Common myeloid progenitor, CD34-positive (primary cell): Measurements from ENCODE around the gene SLC6A11.

ENCODE experiments used
- CTCF ChIA-PET: fragments of 350-600 bp; sonication (Branson Sonifier 250); formaldehyde crosslinking; loops from one replicate; lab custom pipeline; 2021; ENCODE audit warnings: antibody characterized with exemption; lab: Charles Lee
- POLR2A ChIA-PET: fragments of 350-600 bp; sonication (Branson Sonifier 250); formaldehyde crosslinking; loops from one replicate; lab custom pipeline; 2021; ENCODE audit warnings: antibody characterized with exemption; lab: Charles Lee
- DNase-seq, 3 donors: peaks; one replicate each; pipeline versions ENCODE4 v3.0.0 to v3.0.0-alpha.2; 2013
- H3K27ac ChIP-seq, 2 experiments: 1 replicate in 1 of 2; 2 replicates in 1 of 2; pipeline ENCODE4 v1.7.0; 2013; ENCODE audit warnings: inconsistent platforms in 2 of 2, low read length in 2 of 2, mild to moderate bottlenecking in 2 of 2, low read depth in 1 of 2, moderate library complexity in 1 of 2; ENCODE audit not compliant: severe bottlenecking in 2 of 2, insufficient read depth in 1 of 2, poor library complexity in 1 of 2
- H3K27me3 ChIP-seq, 5 experiments: replicated peaks in 2 of 5; 1 replicate in 3 of 5; 2 replicates in 2 of 5; pipeline versions ENCODE4 v1.6.1 to v1.7.0; 2013; ENCODE audit warnings: low read length in 4 of 5, mild to moderate bottlenecking in 2 of 5, moderate library complexity in 2 of 5, inconsistent platforms in 1 of 5; ENCODE audit not compliant: insufficient read depth in 5 of 5, control insufficient read depth in 4 of 5
- H3K36me3 ChIP-seq, 4 experiments: 1 replicate in 2 of 4; 2 replicates in 2 of 4; pipeline versions ENCODE4 v1.6.1 to v1.7.0; 2013; ENCODE audit warnings: low read length in 3 of 4, control low read depth in 1 of 4, mild to moderate bottlenecking in 1 of 4; ENCODE audit not compliant: control insufficient read depth in 4 of 4, insufficient read depth in 4 of 4
- H3K4me1 ChIP-seq, 4 experiments: 1 replicate in 3 of 4; 2 replicates in 1 of 4; pipeline versions ENCODE4 v1.6.1 to v1.7.1; 2013; ENCODE audit warnings: low read length in 3 of 4, mild to moderate bottlenecking in 3 of 4, control low read depth in 1 of 4, inconsistent platforms in 1 of 4, moderate library complexity in 1 of 4; ENCODE audit not compliant: control insufficient read depth in 4 of 4, insufficient read depth in 4 of 4; ENCODE audit errors: control extremely low read depth in 1 of 4
- H3K4me3 ChIP-seq, 7 experiments: 1 replicate in 4 of 7; 2 replicates in 3 of 7; pipeline versions ENCODE4 v1.5.1 to v1.7.0; 2013; ENCODE audit warnings: mild to moderate bottlenecking in 7 of 7, low read length in 6 of 7, moderate library complexity in 6 of 7, inconsistent platforms in 2 of 7, low read depth in 2 of 7, control low read depth in 1 of 7; ENCODE audit not compliant: insufficient read depth in 4 of 7, control insufficient read depth in 1 of 7; ENCODE audit errors: extremely low read depth in 1 of 7
- H3K9me3 ChIP-seq, 5 experiments: 1 replicate in 4 of 5; 2 replicates in 1 of 5; pipeline versions ENCODE4 v1.6.1 to v1.7.1; 2013; ENCODE audit warnings: low read length in 4 of 5, mild to moderate bottlenecking in 2 of 5, inconsistent platforms in 1 of 5, low read depth in 1 of 5, moderate library complexity in 1 of 5; ENCODE audit not compliant: control insufficient read depth in 4 of 5, insufficient read depth in 2 of 5; ENCODE audit errors: control extremely low read depth in 1 of 5
- WGBS: methylation state at CpG from one replicate; pipeline ENCODE4 v1.1.5; 2013; ENCODE audit not compliant: insufficient coverage; 5-methylcytosine and 5-hydroxymethylcytosine counted together

The SLC6A11 gene

DNA sequence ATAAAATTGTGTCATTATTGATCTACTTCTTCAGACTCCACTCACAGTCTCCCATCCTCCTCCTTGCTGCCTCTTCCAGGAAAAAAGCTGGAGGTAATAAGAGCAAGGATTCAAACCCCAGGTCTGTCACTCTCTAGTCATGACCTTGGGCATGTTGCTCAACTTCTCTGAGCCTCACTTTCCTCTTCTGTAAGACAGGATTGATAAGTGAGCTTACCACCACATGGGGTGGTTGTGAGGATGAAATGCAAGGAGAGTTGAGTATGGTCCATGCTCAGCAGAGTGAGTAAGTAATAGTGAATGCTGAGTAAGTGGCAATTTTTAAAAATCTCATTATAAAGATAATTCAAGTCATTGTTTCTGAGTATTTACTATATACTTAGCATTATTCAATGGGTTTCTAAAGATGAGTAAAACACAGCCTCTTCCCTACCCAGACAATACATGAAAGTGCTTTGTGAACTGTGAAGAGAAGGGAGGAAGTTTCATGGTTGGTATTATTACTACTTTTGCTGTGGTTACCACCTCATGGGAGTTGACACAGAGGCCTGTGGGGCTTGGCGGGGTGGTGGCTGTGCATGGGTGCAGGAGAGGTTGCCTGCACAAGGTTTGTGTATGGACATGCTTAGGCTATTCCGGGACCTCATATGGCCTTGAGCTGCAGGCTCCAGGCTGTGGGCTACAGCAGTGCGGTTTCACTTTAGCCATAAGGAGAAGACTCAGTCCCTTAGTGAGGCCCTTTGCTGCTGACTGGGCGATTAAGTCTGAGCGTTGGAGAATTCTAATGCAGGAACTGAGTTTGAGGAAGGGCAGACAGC lies 30.0 kb downstream of the SLC6A11 start:
- Histone ChIP-seq H3K4me1 (peaks cover 0 to 18% (median 12%) of the 10 kb centered on the region in 4 experiments), H3K27me3 (no peaks in the 10 kb centered on the region), H3K9me3 (no peaks in the 10 kb centered on the region), H3K4me3 (no peak overlapping the region), H3K27ac (no peak overlapping the region), H3K36me3 (no peaks in the 10 kb centered on the region)
- ChIA-PET POLR2A (interaction anchor here (0.5 kb wide), 1 partner anchor 444 kb away, joined by 4 read pairs; no protein-coding TSS in a partner anchor), CTCF (interaction anchor here (1.1 to 2.4 kb wide), 2 partner anchors 11 to 107 kb away, joined by 3 to 12 read pairs; no protein-coding TSS in a partner anchor)
- peak in 2 of 3 donors; percentile 8 to 19 for DNase-seq
- WGBS, result 88% methylated on average over 5 of the region's 5 CpGs

DNA sequence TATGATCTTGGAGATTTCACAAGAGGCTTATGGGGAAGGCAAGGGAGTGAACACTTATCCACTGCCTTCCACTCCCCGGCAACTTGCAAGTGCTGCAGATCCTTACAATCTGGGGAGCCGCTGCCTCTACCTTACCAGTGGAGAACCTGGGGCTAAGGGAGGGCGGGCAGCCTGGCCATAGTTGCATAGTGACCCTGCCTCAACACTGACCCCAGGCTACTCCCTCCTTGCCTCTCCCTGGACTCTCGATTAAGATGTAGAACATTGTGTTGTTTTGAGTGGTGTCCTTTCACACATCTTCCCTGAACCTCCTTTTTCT lies 30.6 kb downstream of the SLC6A11 start:
- ChIA-PET CTCF (interaction anchor here (1.1 kb wide), 1 partner anchor 107 kb away, joined by 3 read pairs; no protein-coding TSS in a partner anchor), POLR2A (no interaction called here)
- no peak for DNase-seq
- Histone ChIP-seq H3K27ac (no peak overlapping the region), H3K4me1 (peaks cover 0 to 18% (median 12%) of the 10 kb centered on the region in 4 experiments), H3K9me3 (no peaks in the 10 kb centered on the region), H3K27me3 (no peaks in the 10 kb centered on the region), H3K36me3 (no peaks in the 10 kb centered on the region), H3K4me3 (no peak overlapping the region)
- 100% methylated on average over 1 of the region's 4 CpGs for WGBS

DNA sequence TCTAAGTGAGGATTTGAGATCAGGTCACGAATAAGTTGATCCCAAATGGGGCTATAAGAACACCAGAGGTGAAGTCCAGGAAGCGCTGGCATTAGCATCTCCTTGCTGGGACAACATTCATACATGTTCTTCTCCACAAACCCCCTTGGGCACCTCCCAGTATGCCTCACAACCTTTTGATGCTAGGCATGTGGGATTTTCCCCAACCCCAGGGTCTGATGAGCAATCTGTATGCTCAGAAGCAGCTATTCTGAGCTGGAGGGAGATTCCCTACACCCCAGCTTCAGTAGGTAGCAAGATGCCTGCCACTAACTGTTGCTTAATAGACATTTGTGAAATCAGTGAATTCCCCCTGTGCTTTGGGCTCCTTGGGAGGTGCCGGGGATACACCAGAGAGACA lies 32.2 kb downstream of the SLC6A11 start:
- H3K27ac ChIP-seq, result no peak overlapping the region
- POLR2A ChIA-PET, result no interaction called here
- no peaks in the 10 kb centered on the region for H3K9me3 ChIP-seq
- DNase-seq, result no peak
- no peaks in the 10 kb centered on the region for H3K36me3 ChIP-seq
- peaks cover 0 to 18% (median 12%) of the 10 kb centered on the region in 4 experiments for H3K4me1 ChIP-seq
- no peaks in the 10 kb centered on the region for H3K27me3 ChIP-seq
- H3K4me3 ChIP-seq, result no peak overlapping the region
- WGBS, result 100% methylated on average over 3 of the region's 3 CpGs
- CTCF ChIA-PET, result no interaction called here

DNA sequence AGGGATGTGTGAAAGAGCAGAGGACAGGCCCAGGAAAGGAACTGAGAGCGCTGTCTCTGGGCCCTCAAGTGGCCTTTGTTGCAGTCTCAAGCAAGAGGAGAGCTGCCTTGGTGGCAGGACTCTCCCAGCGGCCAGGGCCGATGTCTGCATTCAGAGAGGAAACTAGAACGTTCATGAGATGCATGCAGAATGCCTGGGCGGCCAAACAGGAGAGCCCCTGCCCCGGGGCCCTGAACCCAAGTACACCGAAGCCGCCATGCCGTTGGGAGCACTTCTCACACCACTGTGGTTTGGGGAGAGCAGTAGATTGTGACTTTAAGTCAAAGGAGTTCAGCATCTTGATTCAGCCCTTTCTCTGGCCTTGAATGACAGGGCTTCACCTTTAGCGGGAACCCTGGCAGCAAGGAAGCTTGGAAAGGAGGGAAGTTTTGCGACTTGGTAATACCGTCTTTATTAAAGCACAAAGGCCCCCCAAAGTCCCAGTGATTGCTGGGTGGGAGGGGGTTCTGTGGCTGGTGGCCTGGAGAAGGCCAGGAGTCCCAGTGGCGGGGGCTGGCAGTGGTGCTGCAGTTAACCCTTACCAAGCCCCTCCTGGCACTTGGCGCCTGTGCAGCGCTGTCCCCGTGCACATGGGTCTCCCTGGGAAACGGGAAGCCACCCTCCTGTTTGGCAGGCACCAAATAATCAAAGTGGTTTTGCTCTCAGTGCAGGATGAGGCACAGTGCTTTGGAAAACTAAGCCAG lies 36.2 kb downstream of the SLC6A11 start:
- no peaks in the 10 kb centered on the region for H3K9me3 ChIP-seq
- H3K4me1 ChIP-seq, result no peaks in the 10 kb centered on the region
- H3K27ac ChIP-seq, result no peak overlapping the region
- ChIA-PET POLR2A (no interaction called here), CTCF (interaction anchor here (1.4 kb wide), 1 partner anchor 16 kb away, joined by 5 read pairs; no protein-coding TSS in a partner anchor)
- 96% methylated on average over 16 of the region's 17 CpGs for WGBS
- H3K36me3 ChIP-seq, result no peaks in the 10 kb centered on the region
- H3K4me3 ChIP-seq, result no peak overlapping the region
- no peak for DNase-seq
- H3K27me3 ChIP-seq, result no peaks in the 10 kb centered on the region

DNA sequence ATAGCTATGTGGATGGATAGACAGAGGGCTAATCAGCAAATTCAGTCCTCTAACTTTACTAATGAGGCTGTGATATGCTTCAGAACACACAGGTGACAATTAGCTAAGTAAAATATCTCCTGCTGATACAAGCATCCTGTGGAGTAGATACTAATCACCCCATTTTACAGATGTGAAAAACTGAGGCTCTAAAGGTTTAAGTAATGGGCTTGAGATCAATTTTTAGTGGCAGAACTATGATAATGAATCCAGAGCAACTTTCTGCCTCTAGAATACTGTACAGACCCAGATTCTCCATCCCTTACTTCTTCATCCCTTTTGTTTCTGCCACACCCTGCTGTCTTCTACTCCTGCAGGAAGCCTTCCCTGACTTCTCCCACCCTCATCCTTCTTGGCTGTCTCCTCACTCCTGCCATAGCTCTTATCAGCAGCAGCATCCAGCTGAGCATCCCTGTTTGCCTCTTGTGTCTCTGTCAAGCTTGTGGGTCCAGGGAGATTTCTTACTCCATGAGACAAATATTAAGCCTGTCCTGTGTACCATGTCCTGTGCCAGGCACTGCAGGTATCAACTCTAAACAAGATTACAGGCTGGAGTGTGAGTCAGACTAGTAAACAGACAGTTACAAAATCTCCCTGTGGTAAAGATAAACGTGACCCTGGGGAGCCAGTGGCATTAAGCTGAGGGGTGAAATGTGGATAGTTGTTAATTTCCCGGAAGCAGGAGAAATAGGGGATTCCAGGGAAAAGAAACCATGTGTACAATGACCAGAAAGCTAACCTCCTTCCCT lies 39.2 kb downstream of the SLC6A11 start:
- Histone ChIP-seq H3K27ac (no peak overlapping the region), H3K27me3 (peaks cover 0 to 2% (median 0%) of the 10 kb centered on the region in 5 experiments), H3K4me1 (no peaks in the 10 kb centered on the region), H3K4me3 (no peak overlapping the region), H3K9me3 (peaks cover 0 to 6% (median 0%) of the 10 kb centered on the region in 5 experiments), H3K36me3 (no peaks in the 10 kb centered on the region)
- POLR2A ChIA-PET, result no interaction called here
- no peak for DNase-seq
- 80% methylated on average over 1 of the region's 2 CpGs for WGBS
- CTCF ChIA-PET, result interaction anchor here (0.7 to 1.9 kb wide), 4 partner anchors 10 to 205 kb away, joined by 3 to 5 read pairs (median 4); no protein-coding TSS in a partner anchor

DNA sequence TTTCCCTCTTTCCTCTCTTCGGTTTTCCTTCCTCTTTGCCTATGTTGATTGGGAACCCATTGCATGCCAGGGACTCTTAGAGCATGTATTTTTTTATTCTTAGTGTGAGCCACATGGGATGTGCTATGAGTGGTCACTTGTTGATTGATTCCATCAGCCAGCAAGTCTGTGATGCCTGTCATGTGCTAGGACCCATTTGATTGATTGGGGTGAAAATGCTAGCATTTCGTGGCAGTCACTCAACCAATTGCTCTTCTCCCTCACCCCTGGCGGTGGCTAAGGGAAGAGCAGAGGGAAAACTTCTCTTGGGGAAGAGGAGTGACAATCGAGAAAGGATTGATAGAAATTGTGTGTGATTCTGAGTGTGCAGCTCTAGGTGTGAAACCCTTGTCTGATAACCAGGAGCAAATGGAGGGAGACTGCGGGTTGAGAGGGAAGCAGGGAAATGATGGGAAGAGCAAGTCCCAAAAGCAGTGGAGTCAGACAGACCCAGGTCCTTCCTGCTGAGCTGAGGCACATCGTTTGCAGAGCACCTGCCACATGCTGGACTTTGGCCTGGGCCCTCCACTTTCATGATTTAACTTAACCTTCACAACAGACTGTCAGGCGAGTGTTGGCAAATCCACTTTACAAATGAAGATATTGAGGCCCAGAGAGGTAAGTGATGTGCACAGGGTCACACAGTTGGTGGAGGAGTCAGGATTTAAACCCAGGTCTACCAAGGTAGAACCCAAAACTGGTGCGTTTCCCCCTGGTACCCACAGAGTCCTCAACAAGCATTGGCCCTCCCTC lies 40.0 kb downstream of the SLC6A11 start:
- Histone ChIP-seq H3K4me3 (no peak overlapping the region), H3K36me3 (no peaks in the 10 kb centered on the region), H3K27ac (no peak overlapping the region), H3K27me3 (peaks cover 0 to 2% (median 0%) of the 10 kb centered on the region in 5 experiments), H3K4me1 (no peaks in the 10 kb centered on the region), H3K9me3 (peaks cover 0 to 6% (median 0%) of the 10 kb centered on the region in 5 experiments)
- WGBS, result 80% methylated on average over 3 of the region's 8 CpGs
- POLR2A ChIA-PET, result no interaction called here
- DNase-seq, result no peak
- CTCF ChIA-PET, result interaction anchor here (0.7 to 1.9 kb wide), 3 partner anchors 9 to 204 kb away, joined by 3 to 5 read pairs (median 4); no protein-coding TSS in a partner anchor
